Effector memory CD4-positive, alpha-beta T cell (primary cell): ENCODE data around the gene PDZRN4.

Experiments used
- DNase-seq, 3 donors: peaks; one replicate each; pipeline ENCODE4 v3.0.0-alpha.2; 2020
- H3K27ac ChIP-seq: 2 replicates; pipeline ENCODE4 v1.7.0; 2013; ENCODE audit warnings: mild to moderate bottlenecking, low read length, moderate library complexity; ENCODE audit not compliant: insufficient read depth, poor library complexity, severe bottlenecking
- H3K27me3 ChIP-seq: replicated peaks from 2 replicates; pipeline ENCODE4 v1.7.0; 2013; ENCODE audit warnings: mild to moderate bottlenecking, low read length; ENCODE audit not compliant: insufficient read depth, control insufficient read depth, poor library complexity, severe bottlenecking
- H3K36me3 ChIP-seq: 2 replicates; pipeline ENCODE4 v1.7.0; 2013; ENCODE audit warnings: mild to moderate bottlenecking, low read length, moderate library complexity; ENCODE audit not compliant: control insufficient read depth, insufficient read depth
- H3K4me1 ChIP-seq: 2 replicates; pipeline ENCODE4 v1.7.0; 2013; ENCODE audit warnings: low read length, mild to moderate bottlenecking; ENCODE audit not compliant: control insufficient read depth, insufficient read depth, poor library complexity, severe bottlenecking
- H3K4me3 ChIP-seq: 2 replicates; pipeline ENCODE4 v1.7.0; 2013; ENCODE audit warnings: low read length, low read depth, mild to moderate bottlenecking; ENCODE audit not compliant: insufficient read depth, poor library complexity, severe bottlenecking
- H3K9me3 ChIP-seq: 2 replicates; pipeline ENCODE4 v1.7.0; 2013; ENCODE audit warnings: mild to moderate bottlenecking, low read length, moderate library complexity; ENCODE audit not compliant: control insufficient read depth

Gene PDZRN4

DNA sequence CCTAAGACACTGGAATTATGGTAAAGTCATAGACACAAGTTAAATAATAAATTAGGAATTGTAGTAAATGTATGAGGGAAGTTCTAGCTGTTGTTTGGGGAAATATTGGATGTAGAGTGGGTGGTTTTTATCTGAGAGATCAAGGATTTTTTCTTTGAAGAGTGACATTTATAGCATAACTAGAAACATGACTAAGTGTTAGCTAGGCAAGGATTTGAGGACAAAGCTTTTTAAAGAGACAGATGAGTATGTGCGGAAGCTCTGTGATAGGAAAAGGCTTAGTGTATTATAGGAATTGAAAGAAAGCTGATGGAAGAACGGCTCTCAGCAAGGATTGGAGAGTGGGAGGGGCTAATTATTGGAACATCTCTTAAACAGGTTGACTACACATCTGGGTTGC, 24.5 kb downstream of the PDZRN4 start:
- no peak overlapping the region for H3K4me3 ChIP-seq
- H3K27ac ChIP-seq = no peak overlapping the region
- no peaks in the 10 kb centered on the region for H3K36me3 ChIP-seq
- no peak for DNase-seq
- no peaks in the 10 kb centered on the region for H3K27me3 ChIP-seq
- no peaks in the 10 kb centered on the region for H3K4me1 ChIP-seq
- H3K9me3 ChIP-seq = no peaks in the 10 kb centered on the region

GRCh38 chr12:41213107-41213506, 25.0 kb downstream of the PDZRN4 start:
- H3K4me3 ChIP-seq = no peak overlapping the region
- no peak for DNase-seq
- H3K27ac ChIP-seq = no peak overlapping the region
- H3K27me3 ChIP-seq = no peaks in the 10 kb centered on the region
- no peaks in the 10 kb centered on the region for H3K9me3 ChIP-seq
- H3K36me3 ChIP-seq = no peaks in the 10 kb centered on the region
- no peaks in the 10 kb centered on the region for H3K4me1 ChIP-seq

- Histone ChIP-seq H3K9me3 (no peaks in the 10 kb centered on the region), H3K4me3 (no peak overlapping the region), H3K36me3 (no peaks in the 10 kb centered on the region), H3K27ac (no peak overlapping the region), H3K4me1 (no peaks in the 10 kb centered on the region), H3K27me3 (no peaks in the 10 kb centered on the region)
- no peak for DNase-seq
Observed at GRCh38 chr12:41213648-41214047, 25.5 kb downstream of the PDZRN4 start.

GRCh38 chr12:41217727-41218126, 29.6 kb downstream of the PDZRN4 start:
- no peak overlapping the region for H3K27ac ChIP-seq
- H3K36me3 ChIP-seq = no peaks in the 10 kb centered on the region
- no peak overlapping the region for H3K4me3 ChIP-seq
- H3K27me3 ChIP-seq = no peaks in the 10 kb centered on the region
- no peak for DNase-seq
- no peaks in the 10 kb centered on the region for H3K4me1 ChIP-seq
- no peaks in the 10 kb centered on the region for H3K9me3 ChIP-seq

DNA sequence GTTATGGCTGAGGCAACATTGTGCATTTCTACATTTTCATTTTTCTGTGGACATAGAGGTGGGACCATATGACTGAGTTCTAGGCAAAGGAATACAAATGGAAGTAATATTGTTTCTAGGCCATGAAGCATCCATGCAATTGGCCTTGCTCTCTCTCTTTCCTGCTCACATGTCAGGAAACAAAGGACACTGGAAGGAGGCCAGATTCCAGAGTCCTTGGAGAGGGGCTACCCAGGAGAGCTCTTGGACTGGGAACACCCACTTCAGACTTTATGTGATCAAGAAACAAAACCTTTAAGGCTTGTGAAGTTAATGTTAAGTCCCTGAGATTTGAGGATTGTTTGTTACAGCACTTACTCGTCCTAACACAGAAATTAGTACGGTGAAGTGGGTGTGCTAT, 32.8 kb downstream of the PDZRN4 start:
- Histone ChIP-seq H3K27me3 (no peaks in the 10 kb centered on the region), H3K36me3 (no peaks in the 10 kb centered on the region), H3K4me3 (no peak overlapping the region), H3K9me3 (no peaks in the 10 kb centered on the region), H3K27ac (no peak overlapping the region), H3K4me1 (no peaks in the 10 kb centered on the region)
- no peak for DNase-seq

DNA sequence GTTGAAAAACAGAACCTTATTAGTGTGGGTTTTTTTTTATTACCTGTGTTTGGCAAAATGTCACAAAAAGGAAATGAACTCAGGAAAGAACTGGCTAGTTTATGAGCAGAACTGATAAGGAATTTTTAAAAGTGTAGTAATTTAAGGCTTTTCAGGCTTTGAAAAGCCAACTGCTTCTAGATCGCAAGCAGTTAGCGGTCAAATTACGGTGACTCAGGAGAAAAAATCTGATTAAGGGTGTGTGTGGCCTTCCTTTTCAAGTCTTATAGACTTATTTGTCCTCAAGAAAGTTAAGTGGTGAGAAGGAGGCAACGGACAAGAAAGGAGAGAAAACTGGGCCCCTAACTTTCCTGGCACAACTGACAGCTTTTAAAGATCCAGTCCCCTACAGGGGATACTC, 33.4 kb downstream of the PDZRN4 start:
- Histone ChIP-seq H3K36me3 (no peaks in the 10 kb centered on the region), H3K4me3 (no peak overlapping the region), H3K27me3 (no peaks in the 10 kb centered on the region), H3K9me3 (no peaks in the 10 kb centered on the region), H3K27ac (no peak overlapping the region), H3K4me1 (no peaks in the 10 kb centered on the region)
- DNase-seq = no peak

DNA sequence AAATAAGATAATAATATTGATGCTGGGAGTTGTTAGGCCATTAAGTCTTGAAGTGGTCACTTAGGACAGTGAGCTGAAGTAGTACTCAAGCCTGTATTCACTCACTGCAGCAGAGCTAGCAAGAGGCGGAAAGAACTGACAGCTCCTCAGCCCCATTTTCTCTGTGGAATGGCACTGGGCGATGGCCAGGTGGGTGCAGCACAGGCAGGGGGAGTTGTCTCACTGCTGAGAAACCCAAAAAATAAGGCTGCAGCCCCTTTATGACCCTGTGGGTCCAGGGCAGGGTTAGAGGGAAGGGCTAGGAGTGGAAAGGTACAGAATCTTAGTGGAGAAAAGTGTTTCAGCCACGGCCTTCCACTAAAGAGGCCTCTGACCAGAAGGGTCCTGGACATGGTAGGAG, 35.5 kb downstream of the PDZRN4 start:
- Histone ChIP-seq H3K9me3 (no peaks in the 10 kb centered on the region), H3K27me3 (no peaks in the 10 kb centered on the region), H3K4me3 (no peak overlapping the region), H3K27ac (no peak overlapping the region), H3K36me3 (no peaks in the 10 kb centered on the region), H3K4me1 (no peaks in the 10 kb centered on the region)
- DNase-seq = no peak

DNA sequence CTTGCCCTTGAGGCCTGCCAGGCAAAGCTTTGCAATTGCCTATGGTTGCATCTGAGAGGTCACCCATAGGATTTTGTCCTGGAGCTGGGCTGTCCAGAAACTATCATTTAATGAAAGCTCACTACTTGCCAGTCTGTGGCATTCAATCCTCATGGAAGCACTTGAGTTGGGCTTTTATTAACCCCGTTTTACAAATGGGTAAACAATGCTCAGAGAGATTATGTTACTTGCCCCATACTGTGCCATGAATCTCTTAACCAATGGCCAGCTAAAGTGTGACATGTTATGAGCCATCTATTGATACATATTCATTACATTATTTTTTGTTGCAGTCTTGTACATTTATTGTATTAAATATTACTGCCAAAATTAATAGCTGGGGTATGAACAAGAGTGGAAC, 35.9 kb downstream of the PDZRN4 start:
- H3K4me3 ChIP-seq = no peak overlapping the region
- H3K27me3 ChIP-seq = no peaks in the 10 kb centered on the region
- H3K27ac ChIP-seq = no peak overlapping the region
- H3K9me3 ChIP-seq = no peaks in the 10 kb centered on the region
- H3K36me3 ChIP-seq = no peaks in the 10 kb centered on the region
- H3K4me1 ChIP-seq = no peaks in the 10 kb centered on the region
- DNase-seq = no peak

GRCh38 chr12:41225179-41225578, 37.1 kb downstream of the PDZRN4 start:
- H3K36me3 ChIP-seq = no peaks in the 10 kb centered on the region

GRCh38 chr12:41228066-41228820, 40.1 kb downstream of the PDZRN4 start:
- no peaks in the 10 kb centered on the region for H3K27me3 ChIP-seq
- H3K36me3 ChIP-seq = no peaks in the 10 kb centered on the region
- H3K9me3 ChIP-seq = no peaks in the 10 kb centered on the region
- no peak overlapping the region for H3K4me3 ChIP-seq
- no peak for DNase-seq
- no peaks in the 10 kb centered on the region for H3K4me1 ChIP-seq
- no peak overlapping the region for H3K27ac ChIP-seq

More at GRCh38 chr12:41225179-41225578, 37.1 kb downstream of the PDZRN4 start:
- H3K9me3 ChIP-seq = no peaks in the 10 kb centered on the region
- H3K4me3 ChIP-seq = no peak overlapping the region
- H3K27ac ChIP-seq = no peak overlapping the region
- no peaks in the 10 kb centered on the region for H3K27me3 ChIP-seq
- no peaks in the 10 kb centered on the region for H3K4me1 ChIP-seq
- no peak for DNase-seq
